CD4-positive, alpha-beta T cell (primary cell): ENCODE results near the gene RUNX2. TPM values are rescaled to one million over a fixed set of nuclear protein-coding genes. Genes with fewer than 3 reads are reported as not detected.
"Not testable (repeated sequence)": the region's sequence is repeated elsewhere in the genome, so short reads cannot be mapped to it uniquely, and the experiment has no call there.

Source experiments
- ATAC-seq: fragments of 200-7000 bp; cut with Tn5 transposase; one replicate; pipeline ENCODE4 v1.10.0; 2022; ENCODE audit warnings: mild to moderate bottlenecking; ENCODE audit not compliant: poor library complexity
- CTCF ChIA-PET: fragments of 350-600 bp; sonication (Branson Sonifier 250); formaldehyde crosslinking; loops from one replicate; lab custom pipeline; 2021; ENCODE audit warnings: antibody characterized with exemption, inconsistent platforms; lab: Charles Lee
- POLR2A ChIA-PET: fragments of 350-600 bp; sonication (Branson Sonifier 250); formaldehyde crosslinking; loops from one replicate; lab custom pipeline; 2021; ENCODE audit warnings: antibody characterized with exemption, inconsistent platforms; lab: Charles Lee
- DNase-seq, 14 experiments: peaks; one replicate each; pipeline ENCODE4 v3.0.0-alpha.2; 2013 to 2020; ENCODE audit warnings: mixed read lengths in 2 of 14
- H3K27ac ChIP-seq, 2 donors: one replicate each; pipeline versions ENCODE4 v1.5.1 to v1.7.0; 2013; ENCODE audit warnings: low read length in 2 of 2, low read depth in 1 of 2, mild to moderate bottlenecking in 1 of 2
- H3K27me3 ChIP-seq, 2 experiments: 1 replicate in 1 of 2; 2 replicates in 1 of 2; pipeline versions ENCODE4 v1.6.1 to v1.7.0; 2013; ENCODE audit warnings: low read length in 2 of 2, control low read depth in 1 of 2, mild to moderate bottlenecking in 1 of 2, moderate library complexity in 1 of 2; ENCODE audit not compliant: insufficient read depth in 2 of 2, control insufficient read depth in 1 of 2
- H3K36me3 ChIP-seq: one replicate; pipeline ENCODE4 v1.6.1; 2013; ENCODE audit warnings: low read length, control low read depth; ENCODE audit not compliant: insufficient read depth
- H3K4me1 ChIP-seq: one replicate; pipeline ENCODE4 v1.6.1; 2013; ENCODE audit warnings: low read length, control low read depth; ENCODE audit not compliant: insufficient read depth
- H3K4me3 ChIP-seq: one replicate; pipeline ENCODE4 v1.5.1; 2013; ENCODE audit warnings: mild to moderate bottlenecking, low read length, moderate library complexity
- H3K9me3 ChIP-seq, 2 experiments: 1 replicate in 1 of 2; 2 replicates in 1 of 2; pipeline versions ENCODE4 v1.6.1 to v1.7.0; 2013; ENCODE audit warnings: low read length in 2 of 2, mild to moderate bottlenecking in 2 of 2, control low read depth in 1 of 2, moderate library complexity in 1 of 2; ENCODE audit not compliant: control insufficient read depth in 1 of 2, insufficient read depth in 1 of 2
- H3K27ac Mint-ChIP-seq: one replicate; pipeline ENCODE4 v1.8.0; 2020; ENCODE audit warnings: mixed read lengths
- H3K27me3 Mint-ChIP-seq: one replicate; pipeline ENCODE4 v1.8.0; 2021; ENCODE audit warnings: mixed read lengths
- H3K36me3 Mint-ChIP-seq: one replicate; pipeline ENCODE4 v1.8.0; 2021; ENCODE audit warnings: low read depth, mixed read lengths
- H3K4me1 Mint-ChIP-seq: one replicate; pipeline ENCODE4 v1.8.0; 2021; ENCODE audit warnings: low read depth, mixed read lengths
- H3K4me3 Mint-ChIP-seq: one replicate; pipeline ENCODE4 v1.8.0; 2020; ENCODE audit warnings: mild to moderate bottlenecking, mixed read lengths
- H3K9me3 Mint-ChIP-seq: one replicate; pipeline ENCODE4 v1.8.0; 2020; ENCODE audit warnings: mixed read lengths
- CTCF ChIP-seq: fragments of 200-600 bp; IDR thresholded peaks from one replicate; pipeline ENCODE4 v1.8.0; 2022; ENCODE audit warnings: antibody characterized with exemption, mild to moderate bottlenecking
- intact Hi-C, 2 experiments: fragments of 100-400 bp; cut with DNase I in 1 of 2; cut with micrococcal nuclease in 1 of 2; formaldehyde crosslinking; loops; one replicate each; pipeline versions ENCODE4 v1.15.1 to v1.9.0; 2023 to 2025; cut with DNase I, micrococcal nuclease
- polyA plus RNA-seq, 2 donors: library from polyadenylated mRNA; unstranded; fragments of 120-200 nt; gene quantifications; one replicate each; pipeline ENCODE4 v1.2.1, GENCODE V29; 2013
- total RNA-seq, 174 experiments: library from RNA in 2 of 174; stranded (reverse) in 2 of 174; gene quantifications; one replicate each; pipeline ENCODE4 v1.2.3 and lab custom pipeline; 2021 to 2026

The RUNX2 gene
- total RNA-seq: 10 to 100 TPM; 17.5 to 18.0 TPM
- polyA plus RNA-seq (2013, experiment 1 of 2): 20.3 TPM
- polyA plus RNA-seq (2013, experiment 2 of 2): 23.9 TPM
- 5.8 to 77.3 (median 21.0) reads per million in 172 experiments for total RNA-seq (lab: John Stamatoyannopoulos, UW)

- ChIA-PET POLR2A (interaction anchor here (1.1 to 1.2 kb wide), 2 partner anchors 10 to 50 kb away, joined by 4 to 5 read pairs; partner anchors contain the start of gene SUPT3H), CTCF (interaction anchor here (1.2 kb wide), 1 partner anchor 443 kb away, joined by 3 read pairs; no protein-coding TSS in a partner anchor)
- H3K4me3 ChIP-seq: peak within 1 kb of the TSS; percentile 32
- peak; percentile 69 for ATAC-seq
- H3K36me3 ChIP-seq: no peaks in the 10 kb centered on the region
- H3K27ac ChIP-seq: no peak within 1 kb of the TSS
- no peaks in the 10 kb centered on the region for H3K27me3 ChIP-seq
- no peak for TF ChIP-seq CTCF
- no peaks in the 10 kb centered on the region for H3K4me1 ChIP-seq
- Mint-ChIP-seq H3K4me3 (peak within 1 kb of the TSS; percentile 75), H3K27ac (peak within 1 kb of the TSS; percentile 54), H3K27me3 (no peaks in the 10 kb centered on the region), H3K9me3 (no peaks in the 10 kb centered on the region), H3K36me3 (no peaks in the 10 kb centered on the region), H3K4me1 (peaks cover 69% of the 10 kb centered on the region)
- H3K9me3 ChIP-seq: no peaks in the 10 kb centered on the region
- DNase-seq: peak in 2 of 14 experiments; percentile 13 to 20
- intact Hi-C loops: no loop called here
These were observed at the start of gene RUNX2 for GRCh38 chr6:45327956-45328522. Gene RUNX2 (plus strand): TSS chr6:45328330. CDS start chr6:45328727, 397 bp downstream.

GRCh38 chr6:45278367-45278766 lies 49.8 kb upstream of the RUNX2 start:
- H3K36me3 ChIP-seq: no peaks in the 10 kb centered on the region
- POLR2A ChIA-PET: no interaction called here
- ATAC-seq: no peak
- peaks cover 10% of the 10 kb centered on the region for H3K9me3 Mint-ChIP-seq
- H3K27me3 Mint-ChIP-seq: no peaks in the 10 kb centered on the region
- no peak for DNase-seq
- H3K4me3 ChIP-seq: no peak overlapping the region
- H3K9me3 ChIP-seq: peaks cover 0 to 7% of the 10 kb centered on the region in 2 experiments
- no peak overlapping the region for H3K27ac ChIP-seq
- H3K27ac Mint-ChIP-seq: no peak overlapping the region
- CTCF ChIA-PET: no interaction called here
- peaks cover 16% of the 10 kb centered on the region for H3K36me3 Mint-ChIP-seq
- TF ChIP-seq CTCF: no peak
- peaks cover 5% of the 10 kb centered on the region for H3K4me1 Mint-ChIP-seq
- no peaks in the 10 kb centered on the region for H3K4me1 ChIP-seq
- no peak overlapping the region for H3K4me3 Mint-ChIP-seq
- H3K27me3 ChIP-seq: no peaks in the 10 kb centered on the region
- intact Hi-C loops: no loop called here

- H3K36me3 ChIP-seq, intact Hi-C loops, H3K9me3 ChIP-seq, H3K4me3 Mint-ChIP-seq, H3K27ac ChIP-seq, H3K27ac Mint-ChIP-seq, POLR2A ChIA-PET, H3K27me3 ChIP-seq, H3K4me1 Mint-ChIP-seq, ATAC-seq, H3K4me3 ChIP-seq, H3K36me3 Mint-ChIP-seq, DNase-seq, CTCF ChIA-PET, H3K27me3 Mint-ChIP-seq, H3K4me1 ChIP-seq, H3K9me3 Mint-ChIP-seq: not testable (repeated sequence)
These were observed 41.4 kb upstream of the RUNX2 start for GRCh38 chr6:45286707-45287106.
